Kidney (tissue), 14 donors: Measurements from ENCODE around the gene PNLIPRP1. TPM values are rescaled to one million over a fixed set of nuclear protein-coding genes. Genes with fewer than 3 reads are reported as not detected.

ENCODE experiments used
- DNase-seq, 5 donors: peaks; one replicate each; pipeline ENCODE4 v3.0.0-alpha.2; 2013 to 2020
- FAIRE-seq: peaks from 2 replicates; lab custom pipeline; 2012; peaks lifted over from hg19 to GRCh38; lab: Jason Lieb, UNC
- H3K27ac ChIP-seq, 2 donors: one replicate each; pipeline ENCODE4 v1.7.0; 2013; ENCODE audit warnings: low read depth in 2 of 2, low read length in 2 of 2, inconsistent platforms in 1 of 2
- H3K27me3 ChIP-seq: one replicate; pipeline ENCODE4 v1.7.1; 2013; ENCODE audit warnings: low read length, inconsistent platforms; ENCODE audit not compliant: control insufficient read depth, insufficient read depth
- H3K36me3 ChIP-seq, 3 donors: one replicate each; pipeline versions ENCODE4 v1.7.0 to v1.7.1; 2013; ENCODE audit warnings: low read length in 3 of 3, control low read depth in 1 of 3, inconsistent platforms in 1 of 3; ENCODE audit not compliant: insufficient read depth in 3 of 3, control insufficient read depth in 2 of 3
- H3K4me1 ChIP-seq, 3 donors: one replicate each; pipeline versions ENCODE4 v1.7.0 to v1.7.1; 2013; ENCODE audit warnings: low read length in 3 of 3, inconsistent platforms in 1 of 3, low read depth in 1 of 3; ENCODE audit not compliant: control insufficient read depth in 2 of 3, insufficient read depth in 2 of 3
- H3K4me3 ChIP-seq, 3 donors: one replicate each; pipeline versions ENCODE4 v1.7.0 to v1.8.1; 2013; ENCODE audit warnings: low read length in 3 of 3, control low read depth in 1 of 3, inconsistent platforms in 1 of 3
- H3K9ac ChIP-seq, 3 donors: one replicate each; pipeline versions ENCODE4 v1.7.0 to v1.7.1; 2013; ENCODE audit warnings: low read length in 3 of 3, control low read depth in 1 of 3, inconsistent platforms in 1 of 3
- H3K9me3 ChIP-seq, 3 donors: one replicate each; pipeline versions ENCODE4 v1.7.0 to v1.7.1; 2013; ENCODE audit warnings: low read length in 3 of 3, control low read depth in 1 of 3, inconsistent platforms in 1 of 3; ENCODE audit not compliant: control insufficient read depth in 2 of 3, insufficient read depth in 1 of 3
- intact Hi-C: fragments of 100-400 bp; cut with DNase I; formaldehyde crosslinking; loops from one replicate; pipeline ENCODE4 v1.11.1; 2022
- polyA plus RNA-seq: library from polyadenylated mRNA; stranded (reverse); fragments of 350-450 nt; fragmentation: Illumina TruSeq; extraction: RNeasy Lipid Tissue Mini Kit (QIAGEN cat#74804); gene quantifications from one replicate; pipeline ENCODE4 v1.2.3, GENCODE V29; 2014; ENCODE audit warnings: low read depth, low replicate concordance; ENCODE audit not compliant: insufficient read depth
- total RNA-seq: library from RNA; stranded (reverse); fragmentation: NEBNext Ultra II Directional; extraction: Animal tissue kit (Norgen Biotek cat#: 25700); gene quantifications from one replicate; pipeline ENCODE4 v1.2.1, GENCODE V29; 2021
- TF ChIP-seq, protein P1 (sequence below): IDR thresholded peaks from 3 replicates; pipeline ENCODE4 v1.5.1; 2012; ENCODE audit warnings: mild to moderate bottlenecking, moderate library complexity, borderline replicate concordance; ENCODE audit not compliant: insufficient read depth; ENCODE audit errors: extremely low read depth
- donor health status: control.
- donor health status: control.
- donor health status: control.
- donor health status: control.
- donor health status: control.
- donor health status: DM: yes; HTN: yes; CAD: no.
- donor health status: Normal renal cell carcinoma (clear cell type).

The PNLIPRP1 gene
- total and polyA plus RNA-seq, 2 donors from 2014 or later: not detected

- DNase-seq (no peak), FAIRE-seq (no peak)
- Histone ChIP-seq H3K9ac (no peak overlapping the region), H3K9me3 (peaks cover 0 to 5% (median 0%) of the 10 kb centered on the region in 3 donors), H3K27ac (no peak overlapping the region), H3K4me3 (no peak overlapping the region), H3K27me3 (no peaks in the 10 kb centered on the region), H3K4me1 (no peaks in the 10 kb centered on the region), H3K36me3 (no peaks in the 10 kb centered on the region)
- TF ChIP-seq, protein P1, sequence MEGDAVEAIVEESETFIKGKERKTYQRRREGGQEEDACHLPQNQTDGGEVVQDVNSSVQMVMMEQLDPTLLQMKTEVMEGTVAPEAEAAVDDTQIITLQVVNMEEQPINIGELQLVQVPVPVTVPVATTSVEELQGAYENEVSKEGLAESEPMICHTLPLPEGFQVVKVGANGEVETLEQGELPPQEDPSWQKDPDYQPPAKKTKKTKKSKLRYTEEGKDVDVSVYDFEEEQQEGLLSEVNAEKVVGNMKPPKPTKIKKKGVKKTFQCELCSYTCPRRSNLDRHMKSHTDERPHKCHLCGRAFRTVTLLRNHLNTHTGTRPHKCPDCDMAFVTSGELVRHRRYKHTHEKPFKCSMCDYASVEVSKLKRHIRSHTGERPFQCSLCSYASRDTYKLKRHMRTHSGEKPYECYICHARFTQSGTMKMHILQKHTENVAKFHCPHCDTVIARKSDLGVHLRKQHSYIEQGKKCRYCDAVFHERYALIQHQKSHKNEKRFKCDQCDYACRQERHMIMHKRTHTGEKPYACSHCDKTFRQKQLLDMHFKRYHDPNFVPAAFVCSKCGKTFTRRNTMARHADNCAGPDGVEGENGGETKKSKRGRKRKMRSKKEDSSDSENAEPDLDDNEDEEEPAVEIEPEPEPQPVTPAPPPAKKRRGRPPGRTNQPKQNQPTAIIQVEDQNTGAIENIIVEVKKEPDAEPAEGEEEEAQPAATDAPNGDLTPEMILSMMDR: no peak
- intact Hi-C loops: no loop called here
Measured at GRCh38 chr10:116588995-116589394, 1.8 kb upstream of the PNLIPRP1 start.

GRCh38 chr10:116589926-116590325, 833 bp upstream of the PNLIPRP1 start:
- H3K4me1 ChIP-seq: no peaks in the 10 kb centered on the region
- TF ChIP-seq, protein P1: no peak
- no peak for FAIRE-seq
- peaks cover 0 to 5% (median 0%) of the 10 kb centered on the region in 3 donors for H3K9me3 ChIP-seq
- no peak overlapping the region for H3K9ac ChIP-seq
- H3K4me3 ChIP-seq: no peak overlapping the region
- H3K27me3 ChIP-seq: no peaks in the 10 kb centered on the region
- intact Hi-C loops: no loop called here
- no peak overlapping the region for H3K27ac ChIP-seq
- no peaks in the 10 kb centered on the region for H3K36me3 ChIP-seq
- DNase-seq: no peak

GRCh38 chr10:116593139-116593740, 2.5 kb downstream of the PNLIPRP1 start:
- FAIRE-seq (no peak), DNase-seq (no peak)
- Histone ChIP-seq H3K27me3 (no peaks in the 10 kb centered on the region), H3K36me3 (no peaks in the 10 kb centered on the region), H3K9me3 (peaks cover 0 to 5% (median 0%) of the 10 kb centered on the region in 3 donors), H3K27ac (no peak overlapping the region), H3K4me1 (no peaks in the 10 kb centered on the region), H3K9ac (no peak overlapping the region), H3K4me3 (no peak overlapping the region)
- TF ChIP-seq, protein P1: no peak
- intact Hi-C loops: no loop called here
